PC-3 (cell line): ENCODE results near the gene GPSM3. TPM values are rescaled to one million over a fixed set of nuclear protein-coding genes. Genes with fewer than 3 reads are reported as not detected.
A peak's percentile ranks its signal among the peaks of the same experiment; 100 is the strongest.

Experiments used
- ATAC-seq: fragments of 200-7000 bp; cut with Tn5 transposase; 2 replicates; pipeline ENCODE4 v1.9.1; 2020; ENCODE audit warnings: mild to moderate bottlenecking, moderate library complexity
- BruUV-seq: library from RNA; stranded (reverse); fragments of 400-500 nt; replicated peaks from 2 replicates; lab custom pipeline; 2021; lab: Mats Ljungman, UMichigan
- CTCF ChIA-PET: fragments of 300-600 bp; sonication (Branson Sonifier 250); formaldehyde crosslinking; loops from one replicate; lab custom pipeline; 2022; ENCODE audit warnings: antibody characterized with exemption; lab: Charles Lee
- POLR2A ChIA-PET: fragments of 300-600 bp; sonication (Branson Sonifier 250); formaldehyde crosslinking; loops from one replicate; lab custom pipeline; 2022; ENCODE audit warnings: antibody characterized with exemption; ENCODE audit not compliant: unreplicated experiment; lab: Charles Lee
- DNase-seq: peaks from one replicate; pipeline ENCODE4 v3.0.0-alpha.2; 2015
- H2AFZ ChIP-seq: fragments of 300-600 bp; sonication (generic); 2 replicates; pipeline ENCODE4 v1.6.0; 2016; ENCODE audit warnings: antibody characterized with exemption, low read length
- H3F3A ChIP-seq: fragments of 300-600 bp; sonication (generic); one replicate; pipeline ENCODE4 v1.6.0; 2017; ENCODE audit warnings: antibody characterized with exemption, low read length, control low read depth, mild to moderate bottlenecking; ENCODE audit not compliant: unreplicated experiment
- H3K27ac ChIP-seq: fragments of 300-600 bp; sonication (generic); 2 replicates; pipeline ENCODE4 v1.5.1; 2016; ENCODE audit warnings: mild to moderate bottlenecking, low read length
- H3K27me3 ChIP-seq: fragments of 300-600 bp; sonication (generic); 2 replicates; pipeline ENCODE4 v1.6.1; 2016; ENCODE audit warnings: low read length, mixed read lengths
- H3K36me3 ChIP-seq: fragments of 300-600 bp; sonication (generic); 2 replicates; pipeline ENCODE4 v1.6.1; 2016; ENCODE audit warnings: low read depth, mixed run types, low read length, mixed read lengths
- H3K4me1 ChIP-seq: fragments of 300-600 bp; sonication (generic); 2 replicates; pipeline ENCODE4 v1.5.1; 2016; ENCODE audit warnings: low read length; ENCODE audit not compliant: insufficient read depth
- H3K4me2 ChIP-seq: fragments of 300-600 bp; sonication (generic); 2 replicates; pipeline ENCODE4 v1.6.0; 2016; ENCODE audit warnings: low read length
- H3K4me3 ChIP-seq: fragments of 300-600 bp; sonication (generic); 2 replicates; pipeline ENCODE4 v1.5.1; 2016; ENCODE audit warnings: mild to moderate bottlenecking, low read length, mixed read lengths
- H3K79me2 ChIP-seq: fragments of 300-600 bp; sonication (generic); 2 replicates; pipeline ENCODE4 v1.6.1; 2017; ENCODE audit warnings: low read length, mixed read lengths
- H3K9ac ChIP-seq: fragments of 300-600 bp; sonication (generic); 2 replicates; pipeline ENCODE4 v1.6.0; 2016; ENCODE audit warnings: mild to moderate bottlenecking, low read length
- H3K9me2 ChIP-seq: fragments of 300-600 bp; sonication (generic); replicated peaks from 2 replicates; pipeline ENCODE4 v1.6.1; 2016; ENCODE audit warnings: mixed run types, low read length, mixed read lengths
- H3K9me3 ChIP-seq: fragments of 300-600 bp; sonication (generic); 2 replicates; pipeline ENCODE4 v1.6.1; 2016; ENCODE audit warnings: low read length, mixed read lengths
- H4K20me1 ChIP-seq: fragments of 300-600 bp; sonication (generic); 2 replicates; pipeline ENCODE4 v1.6.1; 2016; ENCODE audit warnings: low read length, mixed read lengths
- CTCF ChIP-seq: fragments of 300-600 bp; sonication (generic); conservative IDR thresholded peaks from 2 replicates; pipeline ENCODE4 v1.5.1; 2017; ENCODE audit warnings: antibody characterized with exemption, low read depth, mild to moderate bottlenecking, low read length
- EZH2 ChIP-seq: fragments of 300-600 bp; sonication (generic); IDR thresholded peaks from one replicate; pipeline ENCODE4 v1.6.1; 2017; ENCODE audit warnings: antibody characterized with exemption, mild to moderate bottlenecking, low read length; ENCODE audit not compliant: unreplicated experiment
- EZH2phosphoT487 ChIP-seq: fragments of 300-600 bp; sonication (generic); IDR thresholded peaks from 2 replicates; pipeline ENCODE4 v1.6.1; 2018; ENCODE audit warnings: mild to moderate bottlenecking, antibody characterized with exemption, low read length, borderline replicate concordance
- intact Hi-C: fragments of 100-400 bp; cut with micrococcal nuclease; formaldehyde crosslinking; loops from 2 replicates; pipeline ENCODE4 v1.9.0; 2023
- total RNA-seq: library from RNA; depleted of rRNA; stranded (reverse); fragments of >200 nt; gene quantifications from 2 replicates; pipeline ENCODE4 v1.2.3, GENCODE V29; 2014

GPSM3 gene
- total RNA-seq, 1 experiment from 2014 or later, result 5.0 TPM

GRCh38 chr6:32175322-32175710 lies 17.1 kb downstream of the GPSM3 start:
- H3K4me2 ChIP-seq, result peak overlapping the region; percentile 93
- peaks cover 33% of the 10 kb centered on the region for H3K79me2 ChIP-seq
- no peaks in the 10 kb centered on the region for H3K9me3 ChIP-seq
- no peak for DNase-seq
- no peaks in the 10 kb centered on the region for H3K27me3 ChIP-seq
- H3K4me3 ChIP-seq, result peak overlapping the region; percentile 94
- BruUV-seq, result TSS peak; percentile 21
- no peak for ATAC-seq
- H2AFZ ChIP-seq, result peak overlapping the region; percentile 95
- no peaks in the 10 kb centered on the region for H3K9me2 ChIP-seq
- 0 out of 2 replicates have a peak, but pooled peaks cover under 1% of the 10 kb centered on the region for H3K36me3 ChIP-seq
- no peaks in the 10 kb centered on the region for H3F3A ChIP-seq
- no peak for TF ChIP-seq CTCF
- TF ChIP-seq EZH2phosphoT487, result no peak
- no peak for TF ChIP-seq EZH2
- ChIA-PET POLR2A (no interaction called here), CTCF (no interaction called here)
- intact Hi-C loops, result loop anchor here (5.0 kb wide), 1 partner anchor 218 kb away; the partner anchor contains the start of genes NELFE and SKIC2
- no peak overlapping the region for H3K27ac ChIP-seq
- H4K20me1 ChIP-seq, result no peaks in the 10 kb centered on the region
- H3K4me1 ChIP-seq, result peaks cover 33% of the 10 kb centered on the region
- peak overlapping the region; percentile 90 for H3K9ac ChIP-seq

- Histone ChIP-seq H3F3A (no peaks in the 10 kb centered on the region), H4K20me1 (no peaks in the 10 kb centered on the region), H3K79me2 (peaks cover 31% of the 10 kb centered on the region), H3K9me3 (no peaks in the 10 kb centered on the region), H3K4me1 (peaks cover 31% of the 10 kb centered on the region), H3K9ac (no peak overlapping the region), H3K27ac (no peak overlapping the region), H3K9me2 (no peaks in the 10 kb centered on the region), H3K27me3 (no peaks in the 10 kb centered on the region), H2AFZ (no peak overlapping the region), H3K4me2 (peak overlapping the region; percentile 93), H3K4me3 (0 out of 2 replicates have a peak overlapping the region, but pooled peaks have one; percentile 94), H3K36me3 (0 out of 2 replicates have a peak, but pooled peaks cover 3% of the 10 kb centered on the region)
- TF ChIP-seq CTCF (no peak), EZH2phosphoT487 (no peak), EZH2 (no peak)
- DNase-seq (no peak), ATAC-seq (no peak)
- ChIA-PET CTCF (no interaction called here), POLR2A (no interaction called here)
- BruUV-seq, result no TSS peak
- intact Hi-C loops, result no loop called here
Observed at GRCh38 chr6:32174416-32174815, 18.0 kb downstream of the GPSM3 start.

- Histone ChIP-seq H3K36me3 (0 out of 2 replicates have a peak, but pooled peaks cover 3% of the 10 kb centered on the region), H3K4me1 (peaks cover 26% of the 10 kb centered on the region), H3K27ac (no peak overlapping the region), H3F3A (no peaks in the 10 kb centered on the region), H3K4me3 (no peak overlapping the region), H3K4me2 (no peak overlapping the region), H3K27me3 (no peaks in the 10 kb centered on the region), H4K20me1 (no peaks in the 10 kb centered on the region), H2AFZ (no peak overlapping the region), H3K9ac (no peak overlapping the region), H3K9me2 (no peaks in the 10 kb centered on the region), H3K79me2 (peaks cover 21% of the 10 kb centered on the region), H3K9me3 (no peaks in the 10 kb centered on the region)
- ATAC-seq, result no peak
- CTCF ChIA-PET, result no interaction called here
- no peak for DNase-seq
- BruUV-seq, result no TSS peak
- TF ChIP-seq EZH2 (no peak), EZH2phosphoT487 (no peak), CTCF (no peak)
- intact Hi-C loops, result no loop called here
- POLR2A ChIA-PET, result no interaction called here
Observed at GRCh38 chr6:32173051-32173727, 19.3 kb downstream of the GPSM3 start.
